Measurements from ENCODE around the gene MPV17L.

Gene MPV17L

GRCh38 chr16:15457400-15457799, 61.8 kb downstream of the MPV17L start:
- TF ChIP-seq GATA2 (IDR thresholded peaks at IDR 0.05; ENCODE audit: low read depth, low read length) (no peak), GATA3 (IDR thresholded peaks at IDR 0.05; ENCODE audit: low read depth, low read length) (no peak)

DNA sequence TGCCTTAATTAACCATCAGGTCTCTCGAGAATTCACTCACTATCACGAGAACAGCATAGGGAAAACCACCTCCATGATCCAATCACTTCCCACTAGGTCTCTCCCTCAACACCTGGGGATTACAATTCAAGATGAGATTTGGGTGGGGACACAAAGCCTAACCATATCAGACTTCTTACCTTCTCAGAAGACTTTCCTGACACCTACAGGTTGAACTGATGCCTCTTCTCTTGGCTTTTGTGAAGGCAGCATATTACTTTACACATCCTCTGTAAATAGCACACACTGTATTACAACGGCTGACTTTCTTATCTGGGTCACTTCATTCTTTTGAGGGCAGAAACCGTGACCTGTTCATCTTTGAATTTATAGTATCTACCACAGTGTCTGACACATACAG, 62.4 kb downstream of the MPV17L start:
- TF ChIP-seq GATA3 (IDR thresholded peaks at IDR 0.05; ENCODE audit: low read depth, low read length): no peak
- TF ChIP-seq GATA2 (IDR thresholded peaks at IDR 0.05; ENCODE audit: low read depth, low read length): no peak

DNA sequence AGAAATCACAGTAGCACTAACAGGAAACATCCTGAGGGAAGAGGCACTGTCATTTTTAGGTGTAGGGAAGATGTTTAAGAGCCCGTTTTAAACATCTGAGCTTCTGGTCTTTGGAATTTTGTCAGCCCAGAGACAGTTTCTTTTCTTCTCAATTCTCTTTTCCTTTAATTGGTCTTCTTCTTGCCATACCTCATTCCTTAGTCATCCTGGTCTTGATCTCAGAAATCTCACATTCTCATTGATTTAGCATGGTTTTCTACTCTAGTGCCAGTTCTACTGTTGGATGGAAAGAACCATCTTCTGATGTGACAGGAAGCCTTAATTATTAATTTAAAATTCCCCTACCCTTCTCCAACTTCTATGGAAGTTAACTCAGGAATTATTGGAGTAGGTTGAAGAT, 64.2 kb downstream of the MPV17L start:
- TF ChIP-seq GATA2 (IDR thresholded peaks at IDR 0.05; ENCODE audit: low read depth, low read length) (no peak), GATA3 (IDR thresholded peaks at IDR 0.05; ENCODE audit: low read depth, low read length) (no peak)

GRCh38 chr16:15460601-15461000, 65.0 kb downstream of the MPV17L start:
- no peak for TF ChIP-seq GATA3 (IDR thresholded peaks at IDR 0.05; ENCODE audit: low read depth, low read length)
- no peak for TF ChIP-seq GATA2 (IDR thresholded peaks at IDR 0.05; ENCODE audit: low read depth, low read length)

- TF ChIP-seq GATA2 (IDR thresholded peaks at IDR 0.05; ENCODE audit: low read depth, low read length) (no peak), GATA3 (IDR thresholded peaks at IDR 0.05; ENCODE audit: low read depth, low read length) (no peak)
Observed at GRCh38 chr16:15461376-15461775, 65.8 kb downstream of the MPV17L start.

All from SH-SY5Y (cell line).